MM.1S (cell line): ENCODE data around the gene GPR62.

Experiments used
- DNase-seq: peaks from one replicate; pipeline ENCODE4 v3.0.0-alpha.2; 2015
- H2AFZ ChIP-seq: fragments of 300-600 bp; sonication (generic); 2 replicates; pipeline ENCODE4 v1.6.0; 2016; ENCODE audit warnings: antibody characterized with exemption, low read length
- H3F3A ChIP-seq: fragments of 300-600 bp; sonication (generic); 2 replicates; pipeline ENCODE4 v1.6.1; 2016; ENCODE audit warnings: mild to moderate bottlenecking, antibody characterized with exemption, low read length, moderate library complexity, mixed read lengths; ENCODE audit not compliant: insufficient read depth
- H3K27ac ChIP-seq: fragments of 300-600 bp; sonication (generic); 2 replicates; pipeline ENCODE4 v1.5.1; 2016; ENCODE audit warnings: mild to moderate bottlenecking, low read length
- H3K27me3 ChIP-seq: fragments of 300-600 bp; sonication (generic); replicated peaks from 2 replicates; pipeline ENCODE4 v1.6.0; 2016; ENCODE audit warnings: low read length; ENCODE audit not compliant: insufficient read depth
- H3K36me3 ChIP-seq: fragments of 300-600 bp; sonication (generic); replicated peaks from 2 replicates; pipeline ENCODE4 v1.6.1; 2016; ENCODE audit warnings: mild to moderate bottlenecking, low read length, mixed read lengths; ENCODE audit not compliant: insufficient read depth
- H3K4me1 ChIP-seq: fragments of 300-600 bp; sonication (generic); 2 replicates; pipeline ENCODE4 v1.6.1; 2016; ENCODE audit warnings: low read length, mixed read lengths
- H3K4me2 ChIP-seq: fragments of 300-600 bp; sonication (generic); 2 replicates; pipeline ENCODE4 v1.6.0; 2016; ENCODE audit warnings: low read depth, low read length
- H3K4me3 ChIP-seq: fragments of 300-600 bp; sonication (generic); 2 replicates; pipeline ENCODE4 v1.5.1; 2016; ENCODE audit warnings: low read length, mixed read lengths
- H3K79me2 ChIP-seq: fragments of 300-600 bp; sonication (generic); 2 replicates; pipeline ENCODE4 v1.6.1; 2016; ENCODE audit warnings: mixed run types, low read length, mixed read lengths
- H3K9ac ChIP-seq: fragments of 300-600 bp; sonication (generic); 2 replicates; pipeline ENCODE4 v1.6.1; 2016; ENCODE audit warnings: low read length, mixed read lengths
- H3K9me2 ChIP-seq: fragments of 300-600 bp; sonication (generic); replicated peaks from 2 replicates; pipeline ENCODE4 v1.6.1; 2016; ENCODE audit warnings: mild to moderate bottlenecking, low read length, mixed read lengths; ENCODE audit not compliant: insufficient read depth
- H3K9me3 ChIP-seq: fragments of 300-600 bp; sonication (generic); replicated peaks from 2 replicates; pipeline ENCODE4 v1.6.1; 2016; ENCODE audit warnings: mild to moderate bottlenecking, low read length, mixed read lengths; ENCODE audit not compliant: insufficient read depth
- H4K20me1 ChIP-seq: fragments of 300-600 bp; sonication (generic); 2 replicates; pipeline ENCODE4 v1.6.1; 2016; ENCODE audit warnings: mild to moderate bottlenecking, low read length, moderate library complexity, mixed read lengths; ENCODE audit not compliant: insufficient read depth
- EZH2 ChIP-seq: fragments of 300-600 bp; sonication (generic); optimal IDR thresholded peaks from 2 replicates; pipeline ENCODE3; 2017; ENCODE audit warnings: low read depth, mild to moderate bottlenecking, antibody characterized with exemption, low read length, mixed read lengths
- EZH2phosphoT487 ChIP-seq: fragments of 300-600 bp; sonication (generic); IDR thresholded peaks from 2 replicates; pipeline ENCODE4 v1.6.1; 2018; ENCODE audit warnings: antibody characterized with exemption, low read length
- TF ChIP-seq, protein P1 (sequence below): fragments of 300-600 bp; sonication (generic); IDR thresholded peaks from 2 replicates; pipeline ENCODE4 v1.5.1; 2016; ENCODE audit warnings: antibody characterized with exemption, low read length, mixed read lengths

The GPR62 gene

GRCh38 chr3:51967384-51968169, 12.4 kb downstream of the GPR62 start, which contains the start of gene PCBP4:
Gene PCBP4 (minus strand): TSS chr3:51967454. CDS start chr3:51961240, 6,214 bp downstream.
- Histone ChIP-seq H2AFZ (peak within 1 kb of the TSS; percentile 85), H3K27ac (no peak within 1 kb of the TSS), H3K9me3 (no peaks in the 10 kb centered on the region), H3K4me1 (0 out of 2 replicates have a peak, but pooled peaks cover 4% of the 10 kb centered on the region), H3K9me2 (no peaks in the 10 kb centered on the region), H3K4me3 (peak within 1 kb of the TSS; percentile 69), H3K79me2 (no peaks in the 10 kb centered on the region), H3F3A (peaks cover 3% of the 10 kb centered on the region; the same call in 1 of the 2 replicates), H4K20me1 (no peaks in the 10 kb centered on the region), H3K9ac (peak within 1 kb of the TSS; percentile 63; the same call in 1 of the 2 replicates), H3K27me3 (no peaks in the 10 kb centered on the region), H3K36me3 (no peaks in the 10 kb centered on the region), H3K4me2 (peak within 1 kb of the TSS; percentile 95)
- DNase-seq: peak; percentile 40
- TF ChIP-seq EZH2 (no peak), EZH2phosphoT487 (no peak)
- TF ChIP-seq, protein P1, sequence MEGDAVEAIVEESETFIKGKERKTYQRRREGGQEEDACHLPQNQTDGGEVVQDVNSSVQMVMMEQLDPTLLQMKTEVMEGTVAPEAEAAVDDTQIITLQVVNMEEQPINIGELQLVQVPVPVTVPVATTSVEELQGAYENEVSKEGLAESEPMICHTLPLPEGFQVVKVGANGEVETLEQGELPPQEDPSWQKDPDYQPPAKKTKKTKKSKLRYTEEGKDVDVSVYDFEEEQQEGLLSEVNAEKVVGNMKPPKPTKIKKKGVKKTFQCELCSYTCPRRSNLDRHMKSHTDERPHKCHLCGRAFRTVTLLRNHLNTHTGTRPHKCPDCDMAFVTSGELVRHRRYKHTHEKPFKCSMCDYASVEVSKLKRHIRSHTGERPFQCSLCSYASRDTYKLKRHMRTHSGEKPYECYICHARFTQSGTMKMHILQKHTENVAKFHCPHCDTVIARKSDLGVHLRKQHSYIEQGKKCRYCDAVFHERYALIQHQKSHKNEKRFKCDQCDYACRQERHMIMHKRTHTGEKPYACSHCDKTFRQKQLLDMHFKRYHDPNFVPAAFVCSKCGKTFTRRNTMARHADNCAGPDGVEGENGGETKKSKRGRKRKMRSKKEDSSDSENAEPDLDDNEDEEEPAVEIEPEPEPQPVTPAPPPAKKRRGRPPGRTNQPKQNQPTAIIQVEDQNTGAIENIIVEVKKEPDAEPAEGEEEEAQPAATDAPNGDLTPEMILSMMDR: no peak

DNA sequence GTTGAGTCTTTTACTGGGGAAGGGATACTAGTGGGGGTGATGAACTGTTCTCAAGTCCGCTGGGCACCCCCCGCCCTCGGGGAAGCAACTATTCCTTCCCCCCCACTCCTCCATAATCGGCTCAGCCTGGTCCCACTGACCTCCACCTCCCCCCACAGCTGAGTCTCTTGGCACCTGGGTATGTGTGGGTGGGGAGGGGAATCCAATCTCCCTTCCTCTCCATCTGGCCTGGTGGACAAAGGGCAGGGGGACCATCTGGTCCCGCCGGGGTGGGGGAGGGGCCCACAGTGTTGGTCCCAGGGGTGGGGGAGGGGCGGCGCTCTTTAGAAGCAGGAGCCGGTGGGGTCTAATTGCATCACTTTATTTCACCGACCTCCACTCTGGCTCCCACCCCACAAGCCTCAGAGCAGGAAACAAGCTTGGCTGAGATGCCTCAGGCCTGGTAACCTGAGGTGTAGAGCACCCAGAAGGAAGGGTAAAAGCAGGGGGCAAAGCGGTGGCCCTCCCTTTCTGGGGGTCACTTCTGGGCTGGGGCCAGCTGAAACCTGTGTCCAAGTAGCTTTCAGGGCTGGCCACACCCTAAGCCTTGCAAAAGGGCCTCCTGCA, 13.1 kb downstream of the GPR62 start:
- TF ChIP-seq EZH2phosphoT487 (no peak), EZH2 (no peak)
- TF ChIP-seq, protein P1: no peak
- Histone ChIP-seq H3K79me2 (peaks cover 1% of the 10 kb centered on the region; the same call in 1 of the 2 replicates), H3F3A (peaks cover 3% of the 10 kb centered on the region; the same call in 1 of the 2 replicates), H3K9me3 (no peaks in the 10 kb centered on the region), H3K27me3 (no peaks in the 10 kb centered on the region), H3K4me2 (peak overlapping the region; percentile 95), H3K9me2 (no peaks in the 10 kb centered on the region), H3K36me3 (no peaks in the 10 kb centered on the region), H3K4me3 (peak overlapping the region; percentile 69), H4K20me1 (no peaks in the 10 kb centered on the region), H3K9ac (peak overlapping the region; percentile 50; the same call in 1 of the 2 replicates), H3K4me1 (0 out of 2 replicates have a peak, but pooled peaks cover 4% of the 10 kb centered on the region), H3K27ac (no peak overlapping the region), H2AFZ (0 out of 2 replicates have a peak overlapping the region, but pooled peaks have one; percentile 58)
- no peak for DNase-seq

- Histone ChIP-seq H3K9ac (no peak overlapping the region), H4K20me1 (no peaks in the 10 kb centered on the region), H3K4me3 (no peak overlapping the region), H3F3A (peaks cover 4% of the 10 kb centered on the region; the same call in 1 of the 2 replicates), H2AFZ (no peak overlapping the region), H3K27ac (no peak overlapping the region), H3K9me2 (no peaks in the 10 kb centered on the region), H3K4me2 (no peak overlapping the region), H3K27me3 (no peaks in the 10 kb centered on the region), H3K9me3 (no peaks in the 10 kb centered on the region), H3K79me2 (peaks cover 7% of the 10 kb centered on the region), H3K4me1 (peaks cover 5% of the 10 kb centered on the region), H3K36me3 (no peaks in the 10 kb centered on the region)
- no peak for TF ChIP-seq EZH2
- TF ChIP-seq, protein P1: no peak
- no peak for TF ChIP-seq EZH2phosphoT487
- no peak for DNase-seq
Observed at GRCh38 chr3:51968883-51969678, 13.9 kb downstream of the GPR62 start.
